ENCODE data around the gene GRIP2.

Gene GRIP2

GRCh38 chr3:14485981-14486380 is 54.2 kb downstream of the GRIP2 start:
- no peak for DNase-seq (ENCODE audit: low read depth)

- no peak for DNase-seq (ENCODE audit: low read depth)
Measured at GRCh38 chr3:14484741-14485140, 55.4 kb downstream of the GRIP2 start.

GRCh38 chr3:14483286-14483685 is 56.9 kb downstream of the GRIP2 start:
- DNase-seq (ENCODE audit: low read depth), result no peak

GRCh38 chr3:14482271-14482721 is 57.8 kb downstream of the GRIP2 start:
- DNase-seq (ENCODE audit: low read depth), result no peak

- DNase-seq (ENCODE audit: low read depth), result no peak
Measured at GRCh38 chr3:14481646-14482036, 58.5 kb downstream of the GRIP2 start.

GRCh38 chr3:14481018-14481645 is 59.0 kb downstream of the GRIP2 start:
- no peak for DNase-seq (ENCODE audit: low read depth)

- DNase-seq (ENCODE audit: low read depth), result no peak
Measured at GRCh38 chr3:14480207-14481017, 59.7 kb downstream of the GRIP2 start.

- no peak for DNase-seq (ENCODE audit: low read depth)
Measured at GRCh38 chr3:14479591-14479990, 60.6 kb downstream of the GRIP2 start.

- DNase-seq (ENCODE audit: low read depth), result no peak
Measured at GRCh38 chr3:14478956-14479550, 61.1 kb downstream of the GRIP2 start.

GRCh38 chr3:14477311-14477935 is 62.7 kb downstream of the GRIP2 start:
- DNase-seq (ENCODE audit: low read depth), result no peak

- no peak for DNase-seq (ENCODE audit: low read depth)
Measured at GRCh38 chr3:14476583-14477265, 63.4 kb downstream of the GRIP2 start.

- DNase-seq (ENCODE audit: low read depth), result no peak
Measured at GRCh38 chr3:14475621-14476020, 64.5 kb downstream of the GRIP2 start.

- DNase-seq (ENCODE audit: low read depth), result no peak
Measured at GRCh38 chr3:14474363-14475081, 65.6 kb downstream of the GRIP2 start.

- DNase-seq (ENCODE audit: low read depth), result no peak
Measured at GRCh38 chr3:14473411-14473891, 66.7 kb downstream of the GRIP2 start.

- DNase-seq (ENCODE audit: low read depth), result no peak
Measured at GRCh38 chr3:14472471-14473351, 67.4 kb downstream of the GRIP2 start.

GRCh38 chr3:14471690-14472089 is 68.5 kb downstream of the GRIP2 start:
- DNase-seq (ENCODE audit: low read depth), result no peak

- no peak for DNase-seq (ENCODE audit: low read depth)
Measured at GRCh38 chr3:14471016-14471415, 69.1 kb downstream of the GRIP2 start.

GRCh38 chr3:14470461-14470860 is 69.7 kb downstream of the GRIP2 start:
- DNase-seq (ENCODE audit: low read depth), result no peak

GRCh38 chr3:14468621-14468981 is 71.5 kb downstream of the GRIP2 start:
- DNase-seq (ENCODE audit: low read depth), result no peak
